ENCODE results near the gene MMS22L.

Gene MMS22L

GRCh38 chr6:97154015-97154414 is 129.0 kb downstream of the MMS22L start:
- H3K4me2 ChIP-seq (ENCODE audit: insufficient read depth, low read length, poor library complexity, severe bottlenecking) = no peak overlapping the region
- H3K27me3 ChIP-seq (ENCODE audit: control insufficient read depth in 3 of 3, insufficient read depth in 3 of 3, low read depth in 1 of 3, low read length in 3 of 3) = no peaks in the 10 kb centered on the region
- H3K14ac ChIP-seq (ENCODE audit: low read length) = no peak overlapping the region
- no peak overlapping the region for H3K9ac ChIP-seq (ENCODE audit: low read depth, low read length, poor library complexity)
- H3K4me1 ChIP-seq (ENCODE audit: control insufficient read depth in 2 of 2, insufficient read depth in 1 of 2, low read depth in 1 of 2, low read length in 2 of 2) = no peaks in the 10 kb centered on the region
- no peak overlapping the region for H3K18ac ChIP-seq (ENCODE audit: low read length)
- no peak overlapping the region for H2AK5ac ChIP-seq (ENCODE audit: low read depth, low read length)
- H3K4me3 ChIP-seq (ENCODE audit: low read length in 2 of 2) = no peak overlapping the region
- no peak overlapping the region for H3K4ac ChIP-seq (ENCODE audit: low read length)
- peaks cover 0 to 11% of the 10 kb centered on the region in 2 donors for H3K9me3 ChIP-seq (replicated peaks in 1 of 2; ENCODE audit: control insufficient read depth in 2 of 2, insufficient read depth in 1 of 2, low read depth in 1 of 2, low read length in 2 of 2)
- no peak overlapping the region for H4K91ac ChIP-seq (ENCODE audit: low read depth, low read length, poor library complexity)
- no peak overlapping the region for H4K8ac ChIP-seq (ENCODE audit: low read depth, low read length)
- no peak overlapping the region for H2BK5ac ChIP-seq (ENCODE audit: low read length)
- peaks cover 2 to 70% of the 10 kb centered on the region in 2 donors for H3K36me3 ChIP-seq (replicated peaks in 1 of 2; ENCODE audit: control insufficient read depth in 2 of 2, insufficient read depth in 2 of 2, low read length in 2 of 2)
- no CpG with 5 or more reads among the region's 3 CpGs for WGBS, 2 donors (ENCODE audit: extremely low coverage in 2 of 2, insufficient read length in 2 of 2, insufficient replicate concordance in 1 of 2)
- H3K79me1 ChIP-seq (ENCODE audit: low read depth, low read length) = no peaks in the 10 kb centered on the region
- H2BK12ac ChIP-seq (ENCODE audit: low read length) = no peak overlapping the region
- H3K27ac ChIP-seq (replicated peaks; ENCODE audit: low read length) = no peak overlapping the region
- no peak overlapping the region for H2BK120ac ChIP-seq (ENCODE audit: low read depth, low read length)
- no peak for DNase-seq (ENCODE audit: low spot score)
- H2BK15ac ChIP-seq (ENCODE audit: low read length) = no peak overlapping the region
- no peak overlapping the region for H3K23ac ChIP-seq (ENCODE audit: low read depth, low read length, poor library complexity)
- no peak overlapping the region for H2AFZ ChIP-seq (ENCODE audit: low read length)

- no peak for DNase-seq (ENCODE audit: low spot score)
- no peak overlapping the region for H2BK5ac ChIP-seq (ENCODE audit: low read length)
- H3K36me3 ChIP-seq (replicated peaks in 1 of 2; ENCODE audit: control insufficient read depth in 2 of 2, insufficient read depth in 2 of 2, low read length in 2 of 2) = peaks cover 4 to 82% of the 10 kb centered on the region in 2 donors
- H2BK15ac ChIP-seq (ENCODE audit: low read length) = no peak overlapping the region
- H3K4me1 ChIP-seq (ENCODE audit: control insufficient read depth in 2 of 2, insufficient read depth in 1 of 2, low read depth in 1 of 2, low read length in 2 of 2) = no peaks in the 10 kb centered on the region
- H3K14ac ChIP-seq (ENCODE audit: low read length) = no peak overlapping the region
- H3K27ac ChIP-seq (replicated peaks; ENCODE audit: low read length) = no peak overlapping the region
- no peaks in the 10 kb centered on the region for H3K27me3 ChIP-seq (ENCODE audit: control insufficient read depth in 3 of 3, insufficient read depth in 3 of 3, low read depth in 1 of 3, low read length in 3 of 3)
- no peak overlapping the region for H2AFZ ChIP-seq (ENCODE audit: low read length)
- H4K91ac ChIP-seq (ENCODE audit: low read depth, low read length, poor library complexity) = no peak overlapping the region
- no peak overlapping the region for H2AK5ac ChIP-seq (ENCODE audit: low read depth, low read length)
- H3K9ac ChIP-seq (ENCODE audit: low read depth, low read length, poor library complexity) = no peak overlapping the region
- H3K18ac ChIP-seq (ENCODE audit: low read length) = no peak overlapping the region
- no peak overlapping the region for H3K4ac ChIP-seq (ENCODE audit: low read length)
- no peak overlapping the region for H3K4me3 ChIP-seq (ENCODE audit: low read length in 2 of 2)
- H3K9me3 ChIP-seq (replicated peaks in 1 of 2; ENCODE audit: control insufficient read depth in 2 of 2, insufficient read depth in 1 of 2, low read depth in 1 of 2, low read length in 2 of 2) = peaks cover 0 to 3% of the 10 kb centered on the region in 2 donors
- H2BK12ac ChIP-seq (ENCODE audit: low read length) = no peak overlapping the region
- no peaks in the 10 kb centered on the region for H3K79me1 ChIP-seq (ENCODE audit: low read depth, low read length)
- no peak overlapping the region for H3K23ac ChIP-seq (ENCODE audit: low read depth, low read length, poor library complexity)
- no peak overlapping the region for H4K8ac ChIP-seq (ENCODE audit: low read depth, low read length)
- H3K4me2 ChIP-seq (ENCODE audit: insufficient read depth, low read length, poor library complexity, severe bottlenecking) = no peak overlapping the region
- no peak overlapping the region for H2BK120ac ChIP-seq (ENCODE audit: low read depth, low read length)
Observed at GRCh38 chr6:97151601-97152000, 131.4 kb downstream of the MMS22L start.

- Histone ChIP-seq H3K36me3 (replicated peaks in 1 of 2; ENCODE audit: control insufficient read depth in 2 of 2, insufficient read depth in 2 of 2, low read length in 2 of 2) (peaks cover 4 to 87% of the 10 kb centered on the region in 2 donors), H2BK120ac (ENCODE audit: low read depth, low read length) (no peak overlapping the region), H2AFZ (ENCODE audit: low read length) (no peak overlapping the region), H3K27me3 (ENCODE audit: control insufficient read depth in 3 of 3, insufficient read depth in 3 of 3, low read depth in 1 of 3, low read length in 3 of 3) (no peaks in the 10 kb centered on the region), H3K4me3 (ENCODE audit: low read length in 2 of 2) (no peak overlapping the region), H3K9me3 (replicated peaks in 1 of 2; ENCODE audit: control insufficient read depth in 2 of 2, insufficient read depth in 1 of 2, low read depth in 1 of 2, low read length in 2 of 2) (peaks cover 0 to 3% of the 10 kb centered on the region in 2 donors), H3K27ac (replicated peaks; ENCODE audit: low read length) (no peak overlapping the region), H2AK5ac (ENCODE audit: low read depth, low read length) (no peak overlapping the region), H2BK12ac (ENCODE audit: low read length) (no peak overlapping the region), H2BK15ac (ENCODE audit: low read length) (no peak overlapping the region), H3K14ac (ENCODE audit: low read length) (no peak overlapping the region), H3K4me2 (ENCODE audit: insufficient read depth, low read length, poor library complexity, severe bottlenecking) (no peak overlapping the region), H3K18ac (ENCODE audit: low read length) (no peak overlapping the region), H3K23ac (ENCODE audit: low read depth, low read length, poor library complexity) (no peak overlapping the region), H4K91ac (ENCODE audit: low read depth, low read length, poor library complexity) (no peak overlapping the region), H3K4ac (ENCODE audit: low read length) (no peak overlapping the region), H3K79me1 (ENCODE audit: low read depth, low read length) (no peaks in the 10 kb centered on the region), H4K8ac (ENCODE audit: low read depth, low read length) (no peak overlapping the region), H2BK5ac (ENCODE audit: low read length) (no peak overlapping the region), H3K4me1 (ENCODE audit: control insufficient read depth in 2 of 2, insufficient read depth in 1 of 2, low read depth in 1 of 2, low read length in 2 of 2) (no peaks in the 10 kb centered on the region), H3K9ac (ENCODE audit: low read depth, low read length, poor library complexity) (no peak overlapping the region)
- no peak for DNase-seq (ENCODE audit: low spot score)
- no CpG with 5 or more reads among the region's 3 CpGs for WGBS, 2 donors (ENCODE audit: extremely low coverage in 2 of 2, insufficient read length in 2 of 2, insufficient replicate concordance in 1 of 2)
Observed at GRCh38 chr6:97150932-97151331, 132.1 kb downstream of the MMS22L start.

GRCh38 chr6:97147421-97147820 is 135.6 kb downstream of the MMS22L start:
- Histone ChIP-seq H3K4me1 (ENCODE audit: control insufficient read depth in 2 of 2, insufficient read depth in 1 of 2, low read depth in 1 of 2, low read length in 2 of 2) (peaks cover 0 to 5% of the 10 kb centered on the region in 2 donors), H3K27me3 (ENCODE audit: control insufficient read depth in 3 of 3, insufficient read depth in 3 of 3, low read depth in 1 of 3, low read length in 3 of 3) (no peaks in the 10 kb centered on the region), H3K18ac (ENCODE audit: low read length) (no peak overlapping the region), H3K27ac (replicated peaks; ENCODE audit: low read length) (no peak overlapping the region), H3K9me3 (replicated peaks in 1 of 2; ENCODE audit: control insufficient read depth in 2 of 2, insufficient read depth in 1 of 2, low read depth in 1 of 2, low read length in 2 of 2) (no peaks in the 10 kb centered on the region), H2AFZ (ENCODE audit: low read length) (no peak overlapping the region), H3K4me3 (ENCODE audit: low read length in 2 of 2) (no peak overlapping the region), H4K8ac (ENCODE audit: low read depth, low read length) (no peak overlapping the region), H3K4me2 (ENCODE audit: insufficient read depth, low read length, poor library complexity, severe bottlenecking) (no peak overlapping the region), H3K14ac (ENCODE audit: low read length) (no peak overlapping the region), H3K36me3 (replicated peaks in 1 of 2; ENCODE audit: control insufficient read depth in 2 of 2, insufficient read depth in 2 of 2, low read length in 2 of 2) (peaks cover 4 to 82% of the 10 kb centered on the region in 2 donors), H3K4ac (ENCODE audit: low read length) (no peak overlapping the region), H3K79me1 (ENCODE audit: low read depth, low read length) (no peaks in the 10 kb centered on the region), H2BK5ac (ENCODE audit: low read length) (no peak overlapping the region), H4K91ac (ENCODE audit: low read depth, low read length, poor library complexity) (no peak overlapping the region), H2AK5ac (ENCODE audit: low read depth, low read length) (no peak overlapping the region), H3K23ac (ENCODE audit: low read depth, low read length, poor library complexity) (no peak overlapping the region), H2BK12ac (ENCODE audit: low read length) (no peak overlapping the region), H3K9ac (ENCODE audit: low read depth, low read length, poor library complexity) (no peak overlapping the region), H2BK120ac (ENCODE audit: low read depth, low read length) (no peak overlapping the region), H2BK15ac (ENCODE audit: low read length) (no peak overlapping the region)
- WGBS, 2 donors (ENCODE audit: extremely low coverage in 2 of 2, insufficient read length in 2 of 2, insufficient replicate concordance in 1 of 2) = no CpG with 5 or more reads among the region's 1 CpG
- DNase-seq (ENCODE audit: low spot score) = no peak

All from neuronal stem cell (in vitro differentiated cells).